K562 (cell line): ENCODE measurements around the gene AGMO. TPM values are rescaled to one million over a fixed set of nuclear protein-coding genes. Genes with fewer than 3 reads are reported as not detected.

ENCODE experiments used
- ATF4 ChIP-seq: fragments of 450-650 bp; formaldehyde crosslinking; IDR thresholded peaks from 2 replicates; pipeline ENCODE4 v1.4.0; 2022; ENCODE audit warnings: mild to moderate bottlenecking, moderate library complexity
- DMBX1 ChIP-seq: fragments of 250-450 bp; sonication (Bioruptor Pico); IDR thresholded peaks from 2 replicates; pipeline ENCODE4 v1.8.0; 2022; ENCODE audit warnings: inconsistent platforms, mild to moderate bottlenecking, moderate library complexity, borderline replicate concordance
- EHMT2 ChIP-seq: fragments of 450-650 bp; IDR thresholded peaks from 2 replicates; pipeline ENCODE4 v1.6.1; 2018; ENCODE audit warnings: antibody characterized with exemption
- FOXA3 ChIP-seq, 2 experiments: fragments of 450-650 bp in 1 of 2; sonication (generic) in 1 of 2; formaldehyde crosslinking; IDR thresholded peaks in 1 of 2; conservative IDR thresholded peaks in 1 of 2; 2 replicates each; pipeline versions ENCODE4 v1.4.0 to v1.8.0; 2020 to 2022; ENCODE audit warnings: mild to moderate bottlenecking in 2 of 2, missing genetic modification reagents in 1 of 2
- GABPB2 ChIP-seq: fragments of 250-450 bp; sonication (Bioruptor Pico); conservative IDR thresholded peaks from 2 replicates; pipeline ENCODE4 v1.5.1; 2021; ENCODE audit warnings: mild to moderate bottlenecking
- GTF2B ChIP-seq: IDR thresholded peaks from 2 replicates; pipeline ENCODE4 v1.6.1; 2011; ENCODE audit not compliant: insufficient read length; ENCODE audit errors: extremely low read depth
- HES1 ChIP-seq: fragments of 450-650 bp; IDR thresholded peaks from 2 replicates; pipeline ENCODE4 v1.6.1; 2016; ENCODE audit warnings: low read depth, mild to moderate bottlenecking, moderate library complexity
- KAT8 ChIP-seq: fragments of 450-650 bp; IDR thresholded peaks from 2 replicates; pipeline ENCODE4 v1.6.1; 2016; ENCODE audit warnings: low read depth, mild to moderate bottlenecking
- KLF16 ChIP-seq: IDR thresholded peaks from 2 replicates; pipeline ENCODE4 v1.6.1; 2016; ENCODE audit warnings: antibody characterized with exemption
- MAFK ChIP-seq: IDR thresholded peaks from 2 replicates; pipeline ENCODE4 v1.6.1; 2011; ENCODE audit warnings: low read length, improper control_type of control experiment
- NCOA2 ChIP-seq, 2 experiments: fragments of 450-650 bp; IDR thresholded peaks; 2 replicates each; pipeline ENCODE4 v1.6.1; 2018; ENCODE audit warnings: mild to moderate bottlenecking in 2 of 2, moderate library complexity in 1 of 2; ENCODE audit not compliant: partially characterized antibody in 2 of 2
- PHB2 ChIP-seq: fragments of 450-650 bp; IDR thresholded peaks from 2 replicates; pipeline ENCODE4 v1.6.1; 2017; ENCODE audit warnings: low read depth
- PHF8 ChIP-seq: fragments of 200-600 bp; sonication (generic); IDR thresholded peaks from 2 replicates; pipeline ENCODE4 v1.6.1; 2012; ENCODE audit warnings: mixed run types, mild to moderate bottlenecking, inconsistent platforms, low read length, moderate library complexity, borderline replicate concordance
- POLR2B ChIP-seq: fragments of 450-650 bp; IDR thresholded peaks from 2 replicates; pipeline ENCODE4 v1.6.1; 2018; ENCODE audit warnings: low read depth; ENCODE audit not compliant: partially characterized antibody
- RCOR1 ChIP-seq, 2 experiments: IDR thresholded peaks; 2 replicates each; pipeline ENCODE4 v1.6.1; 2012; ENCODE audit warnings: low read depth in 2 of 2, low read length in 2 of 2, borderline replicate concordance in 1 of 2, improper control_type of control experiment in 1 of 2
- SNIP1 ChIP-seq: fragments of 450-650 bp; IDR thresholded peaks from 2 replicates; pipeline ENCODE4 v1.7.1; 2017; ENCODE audit warnings: low read depth, mild to moderate bottlenecking
- STAT6 ChIP-seq: sonication (generic); formaldehyde crosslinking; IDR thresholded peaks from 2 replicates; pipeline ENCODE4 v1.8.1; 2023; ENCODE audit warnings: mild to moderate bottlenecking, missing genetic modification reagents
- ZNF124 ChIP-seq: sonication (generic); formaldehyde crosslinking; IDR thresholded peaks from 2 replicates; pipeline ENCODE4 v1.8.1; 2022; ENCODE audit warnings: missing genetic modification reagents
- ZNF584 ChIP-seq: fragments of 200-800 bp; sonication (Bioruptor generic); IDR thresholded peaks from 2 replicates; pipeline ENCODE4 v1.6.1; 2016; ENCODE audit warnings: low read depth, mild to moderate bottlenecking, missing genetic modification characterization, missing compliant biosample characterization
- polyA plus RNA-seq, 8 experiments: library from polyadenylated mRNA; depleted of rRNA in 4 of 8; stranded (reverse) in 5 of 8; unstranded in 3 of 8; fragments of >200 nt; fragmentation: Nextera tagmentation in 2 of 8; fragmentation: Illumina TruSeq in 1 of 8; extraction: Ambion mirVana in 2 of 8; extraction: Trizol in 1 of 8; gene quantifications; 2 replicates each; pipeline versions ENCODE4 v1.2.1 to v1.2.3, GENCODE V29; 2011 to 2014; ENCODE audit warnings: inconsistent platforms in 1 of 8, missing spikeins in 1 of 8
- total RNA-seq, 7 experiments: library from RNA; depleted of rRNA in 6 of 7; stranded (reverse); fragments of >200 nt in 6 of 7; fragmentation: Illumina TruSeq in 2 of 7; extraction: Trizol in 2 of 7; gene quantifications; 2 replicates each; pipeline versions ENCODE4 v1.2.1 to v1.2.3, GENCODE V29; 2011 to 2021; ENCODE audit warnings: low replicate concordance in 1 of 7
- TF ChIP-seq, protein P1 (sequence below): fragments of 250-450 bp; sonication (Bioruptor Pico); IDR thresholded peaks from 2 replicates; pipeline ENCODE4 v1.4.0; 2020
- TF ChIP-seq, protein P2 (sequence below): sonication (generic); formaldehyde crosslinking; IDR thresholded peaks from 2 replicates; pipeline ENCODE4 v1.8.1; 2023; ENCODE audit warnings: mild to moderate bottlenecking, missing genetic modification reagents

Gene AGMO
- total and polyA plus RNA-seq, 9 of the 15 experiments (the other 6 are each of a cell fraction or from before 2014, with no cell fraction given): 0.30 to 1.4 (median 0.69) TPM; not detected in 1

GRCh38 chr7:15407910-15408309 lies 153.9 kb downstream of the AGMO start (continued):
- TF ChIP-seq HES1: no peak
- TF ChIP-seq, protein P1, sequence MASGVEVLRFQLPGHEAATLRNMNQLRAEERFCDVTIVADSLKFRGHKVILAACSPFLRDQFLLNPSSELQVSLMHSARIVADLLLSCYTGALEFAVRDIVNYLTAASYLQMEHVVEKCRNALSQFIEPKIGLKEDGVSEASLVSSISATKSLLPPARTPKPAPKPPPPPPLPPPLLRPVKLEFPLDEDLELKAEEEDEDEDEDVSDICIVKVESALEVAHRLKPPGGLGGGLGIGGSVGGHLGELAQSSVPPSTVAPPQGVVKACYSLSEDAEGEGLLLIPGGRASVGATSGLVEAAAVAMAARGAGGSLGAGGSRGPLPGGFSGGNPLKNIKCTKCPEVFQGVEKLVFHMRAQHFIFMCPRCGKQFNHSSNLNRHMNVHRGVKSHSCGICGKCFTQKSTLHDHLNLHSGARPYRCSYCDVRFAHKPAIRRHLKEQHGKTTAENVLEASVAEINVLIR (CRISPR knock-in tag): 0 out of 2 replicates have a peak, but pooled peaks have one; percentile 45
- TF ChIP-seq RCOR1 (IDR thresholded peaks at IDR 0.05; ENCODE audit: borderline replicate concordance in 1 of 2, low read depth in 2 of 2, low read length in 2 of 2): no peak
- no peak for TF ChIP-seq KAT8
- TF ChIP-seq GABPB2 (CRISPR knock-in tag): no peak
- peak in 1 of 2 experiments; percentile 83; a peak in 2 of 4 replicates for TF ChIP-seq FOXA3 (CRISPR knock-in tag; conservative IDR thresholded peaks at IDR 0.05 in 1 of 2, IDR thresholded peaks at IDR 0.05 in 1 of 2)
- TF ChIP-seq POLR2B: no peak
- TF ChIP-seq, protein P2, sequence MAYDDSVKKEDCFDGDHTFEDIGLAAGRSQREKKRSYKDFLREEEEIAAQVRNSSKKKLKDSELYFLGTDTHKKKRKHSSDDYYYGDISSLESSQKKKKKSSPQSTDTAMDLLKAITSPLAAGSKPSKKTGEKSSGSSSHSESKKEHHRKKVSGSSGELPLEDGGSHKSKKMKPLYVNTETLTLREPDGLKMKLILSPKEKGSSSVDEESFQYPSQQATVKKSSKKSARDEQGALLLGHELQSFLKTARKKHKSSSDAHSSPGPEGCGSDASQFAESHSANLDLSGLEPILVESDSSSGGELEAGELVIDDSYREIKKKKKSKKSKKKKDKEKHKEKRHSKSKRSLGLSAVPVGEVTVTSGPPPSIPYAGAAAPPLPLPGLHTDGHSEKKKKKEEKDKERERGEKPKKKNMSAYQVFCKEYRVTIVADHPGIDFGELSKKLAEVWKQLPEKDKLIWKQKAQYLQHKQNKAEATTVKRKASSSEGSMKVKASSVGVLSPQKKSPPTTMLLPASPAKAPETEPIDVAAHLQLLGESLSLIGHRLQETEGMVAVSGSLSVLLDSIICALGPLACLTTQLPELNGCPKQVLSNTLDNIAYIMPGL (CRISPR knock-in tag): no peak
- no peak for TF ChIP-seq MAFK
- no peak for TF ChIP-seq GTF2B
- no peak for TF ChIP-seq SNIP1
- no peak for TF ChIP-seq ZNF584 (CRISPR knock-in tag)
- no peak for TF ChIP-seq EHMT2
- no peak for TF ChIP-seq NCOA2 (IDR thresholded peaks at IDR 0.05; ENCODE audit: partially characterized antibody in 2 of 2)
- no peak for TF ChIP-seq DMBX1 (CRISPR knock-in tag)
- no peak for TF ChIP-seq PHB2
- TF ChIP-seq PHF8: no peak
- peak; percentile 80 for TF ChIP-seq ATF4 (CRISPR knock-in tag)
- TF ChIP-seq KLF16: no peak
- TF ChIP-seq ZNF124 (CRISPR knock-in tag): no peak
- TF ChIP-seq STAT6: no peak
